NCI-H2081 treated with DMSO at 0.1 percent for 48 hours (cell line): ENCODE measurements around the gene GSKIP.
"Not testable (repeated sequence)": the region's sequence is repeated elsewhere in the genome, so short reads cannot be mapped to it uniquely, and the experiment has no call there.

Experiments used
- DNase-seq: peaks from one replicate; lab custom pipeline; 2025; lab: John Stamatoyannopoulos, UW

GSKIP gene, protein sequence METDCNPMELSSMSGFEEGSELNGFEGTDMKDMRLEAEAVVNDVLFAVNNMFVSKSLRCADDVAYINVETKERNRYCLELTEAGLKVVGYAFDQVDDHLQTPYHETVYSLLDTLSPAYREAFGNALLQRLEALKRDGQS

DNA sequence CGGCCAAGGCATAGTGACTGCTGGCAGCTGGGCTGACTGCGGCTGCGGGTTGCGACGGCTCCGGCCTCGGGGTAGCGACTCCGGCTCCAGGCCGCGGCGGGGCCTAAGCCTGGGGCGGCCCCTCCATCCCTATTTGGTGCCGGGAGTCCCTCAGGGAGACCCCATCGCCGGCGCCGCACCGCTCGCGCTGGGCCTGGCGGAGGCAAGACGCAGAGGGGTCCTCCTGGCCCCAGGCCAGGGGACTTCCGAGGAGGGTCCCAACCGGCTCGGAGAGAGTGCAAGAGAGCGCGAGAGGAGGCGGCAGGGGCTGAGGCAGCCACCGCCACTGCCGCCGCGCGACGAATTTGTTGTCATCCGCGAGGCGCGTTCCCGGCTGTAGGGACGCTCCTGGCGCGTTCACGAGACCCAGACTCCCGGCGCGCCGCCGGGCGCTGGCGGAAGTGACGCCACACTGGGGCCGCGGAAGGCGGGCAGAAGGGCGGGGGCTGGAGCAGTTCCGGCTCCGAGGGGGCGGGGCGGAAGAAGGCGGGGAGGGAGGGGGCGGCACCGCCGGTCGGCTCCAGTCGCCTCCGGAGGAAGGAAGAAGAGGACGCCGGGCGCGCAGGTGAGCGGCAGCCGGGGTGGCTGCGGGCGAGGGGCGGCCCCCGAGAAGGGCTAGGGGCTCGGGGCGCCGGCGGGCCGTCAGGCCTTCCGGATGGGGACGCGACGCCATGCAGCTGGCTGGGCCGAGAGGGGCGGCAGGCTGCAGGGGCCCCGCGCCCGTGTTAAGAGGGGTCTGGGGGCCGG lies at the start of gene GSKIP, which contains the start of gene ATG2B:
Gene GSKIP, plus strand, starts transcription at position 562 of the 786 bp plus-strand sequence. CDS start 18,722 bp downstream, outside the sequence.
Gene ATG2B, minus strand, starts transcription at position 377 of the 786 bp plus-strand sequence. Its CDS starts 365 bp downstream, at position 12.
- peak; percentile 38 for DNase-seq

DNA sequence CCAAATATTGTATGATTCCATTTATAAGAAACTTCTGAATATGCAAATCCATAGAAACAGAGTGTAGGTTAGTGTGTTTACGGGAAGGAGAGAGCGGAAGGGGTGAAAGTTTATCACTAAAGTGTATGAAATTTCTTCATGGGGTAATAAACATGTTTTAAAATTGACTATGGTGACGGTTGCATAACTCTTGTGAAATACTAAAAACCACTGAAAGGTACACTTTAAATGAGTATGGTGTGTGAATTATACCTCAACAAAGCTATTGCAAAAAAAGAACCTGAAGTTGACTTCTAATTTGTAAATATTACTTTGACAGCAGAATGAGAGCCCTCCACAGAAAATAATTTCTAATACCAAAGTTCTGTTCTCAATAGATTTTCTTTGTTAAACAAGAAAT lies 47.2 kb upstream of the GSKIP start:
- no peak for DNase-seq

DNA sequence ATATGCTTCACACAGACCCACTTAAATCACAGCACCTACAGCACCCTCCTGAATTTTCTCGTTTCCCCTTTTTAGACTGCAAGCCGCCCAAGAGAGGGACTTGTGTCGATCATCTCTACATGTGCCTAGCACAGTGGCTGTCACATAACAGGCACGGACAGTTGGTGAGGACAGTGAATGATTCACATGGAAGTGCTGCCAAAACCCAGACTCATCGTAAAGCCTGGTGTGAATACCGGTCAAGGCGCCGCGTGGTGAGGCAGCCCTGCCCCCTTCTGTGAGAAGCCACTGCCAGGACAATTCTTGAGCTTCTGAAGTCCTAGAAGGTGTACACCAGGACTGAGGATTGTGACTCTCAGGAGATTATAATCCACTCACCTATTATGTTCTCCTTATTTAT lies 44.5 kb upstream of the GSKIP start:
- DNase-seq, result no peak

DNA sequence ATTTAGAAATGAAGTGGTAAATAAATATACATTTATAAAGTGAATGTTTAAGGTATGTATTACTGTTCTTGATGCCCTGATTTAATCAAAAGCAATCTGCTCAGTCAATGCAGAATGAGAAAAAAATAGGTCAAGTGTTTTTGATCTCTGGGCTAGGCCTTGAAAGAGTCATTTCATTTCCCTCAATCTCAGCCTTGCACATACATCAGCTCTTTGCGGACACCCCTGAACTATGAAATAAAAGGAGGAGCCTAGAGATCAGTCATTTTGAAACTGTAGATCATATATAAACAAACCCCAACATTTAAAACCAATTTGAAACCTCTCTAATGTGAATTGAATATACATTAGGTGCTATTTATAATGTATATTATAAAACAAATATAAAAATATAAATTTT lies 42.7 kb upstream of the GSKIP start:
- DNase-seq, result no peak

DNA sequence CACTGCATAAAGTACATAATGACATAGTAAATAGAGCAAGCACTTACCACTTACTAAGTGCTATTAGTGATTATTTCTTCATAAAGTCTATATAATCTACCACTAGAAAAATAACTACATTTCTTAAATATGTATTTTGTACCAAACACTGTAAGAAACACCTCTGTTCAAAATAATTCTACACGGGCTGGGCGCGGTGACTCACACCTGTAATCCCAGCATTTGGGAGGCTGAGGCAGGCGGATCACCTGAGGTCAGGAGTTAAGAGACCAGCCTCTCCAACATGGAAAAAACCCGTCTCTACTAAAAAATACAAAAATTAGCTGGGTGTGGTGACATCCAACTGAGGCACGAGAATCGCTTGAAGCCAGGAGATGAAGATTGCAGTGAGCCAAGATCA lies 39.1 kb upstream of the GSKIP start:
- DNase-seq, result no peak

DNA sequence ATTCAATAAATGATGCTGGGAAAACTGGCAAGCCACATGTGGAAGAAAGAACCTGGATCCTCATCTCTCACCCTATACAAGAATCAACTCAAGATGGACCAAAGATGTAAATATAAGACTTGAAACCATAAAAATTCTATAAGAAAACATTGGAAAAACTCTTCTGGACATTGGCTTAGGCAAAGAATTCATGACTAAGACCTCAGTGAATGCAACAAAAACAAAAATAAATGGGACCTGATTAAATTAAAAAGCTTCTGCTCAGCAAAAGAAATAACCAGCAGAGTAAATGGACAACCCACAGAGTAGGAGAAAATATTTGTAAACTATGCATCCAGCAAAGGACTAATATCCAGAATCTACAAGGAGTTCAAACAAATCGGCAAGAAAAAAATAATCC lies 24.8 kb upstream of the GSKIP start:
- no peak for DNase-seq

DNA sequence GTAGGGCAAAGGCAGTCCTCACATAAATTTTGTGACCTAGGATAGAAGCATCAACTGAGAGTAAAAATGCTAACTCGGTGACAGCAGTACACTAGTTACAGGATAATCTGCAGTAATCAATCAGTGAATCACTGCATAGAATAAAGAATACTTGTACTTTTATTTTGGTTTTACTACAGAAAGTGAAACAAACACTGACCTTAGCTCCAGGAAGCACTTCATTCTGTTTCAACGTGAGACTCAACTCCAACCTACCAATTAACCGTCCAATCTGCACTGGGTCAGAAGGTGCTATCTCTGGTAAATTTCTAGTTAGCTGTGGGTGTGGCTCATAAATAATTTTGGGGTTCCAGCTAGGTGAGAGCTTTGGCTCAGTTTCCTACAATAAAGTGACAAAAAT lies 22.0 kb upstream of the GSKIP start:
- no peak for DNase-seq

DNA sequence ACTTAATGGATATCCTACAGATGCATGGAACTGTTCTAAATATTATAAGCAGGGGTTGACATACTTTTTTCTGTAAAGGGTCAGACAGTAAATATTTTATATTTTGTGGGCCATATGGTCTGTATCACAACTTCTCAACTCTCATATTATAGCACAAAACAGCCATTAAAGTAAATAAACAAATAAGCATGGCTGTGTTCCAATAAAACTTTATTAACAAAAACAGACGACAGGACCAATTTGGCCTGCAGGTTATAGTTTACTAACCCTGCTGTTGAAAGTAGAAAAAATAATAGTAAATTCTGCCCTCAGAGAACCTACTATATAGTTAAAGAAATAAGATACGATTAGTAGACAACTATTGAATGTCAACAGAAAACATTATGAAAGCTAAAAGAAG lies 17.7 kb upstream of the GSKIP start:
- DNase-seq, result no peak

DNA sequence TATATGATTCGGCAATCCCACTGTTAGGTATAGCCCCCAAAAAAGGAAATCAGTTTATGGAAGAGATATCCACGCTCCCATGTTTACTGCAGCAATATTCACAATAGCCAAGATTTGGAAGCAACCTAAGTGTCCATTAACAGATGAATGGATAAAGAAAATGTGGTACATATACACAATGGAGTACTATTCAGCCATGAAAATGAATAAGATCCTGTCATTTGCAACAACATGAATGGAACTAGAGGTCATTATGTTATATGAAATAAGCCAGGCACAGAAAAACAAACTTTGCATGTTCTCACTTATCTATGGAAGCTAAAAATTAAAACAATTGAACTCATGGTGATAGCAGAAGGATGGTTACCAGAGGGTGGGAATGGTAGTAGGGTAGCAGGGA lies 15.4 kb upstream of the GSKIP start:
- DNase-seq, result not testable (repeated sequence)

DNA sequence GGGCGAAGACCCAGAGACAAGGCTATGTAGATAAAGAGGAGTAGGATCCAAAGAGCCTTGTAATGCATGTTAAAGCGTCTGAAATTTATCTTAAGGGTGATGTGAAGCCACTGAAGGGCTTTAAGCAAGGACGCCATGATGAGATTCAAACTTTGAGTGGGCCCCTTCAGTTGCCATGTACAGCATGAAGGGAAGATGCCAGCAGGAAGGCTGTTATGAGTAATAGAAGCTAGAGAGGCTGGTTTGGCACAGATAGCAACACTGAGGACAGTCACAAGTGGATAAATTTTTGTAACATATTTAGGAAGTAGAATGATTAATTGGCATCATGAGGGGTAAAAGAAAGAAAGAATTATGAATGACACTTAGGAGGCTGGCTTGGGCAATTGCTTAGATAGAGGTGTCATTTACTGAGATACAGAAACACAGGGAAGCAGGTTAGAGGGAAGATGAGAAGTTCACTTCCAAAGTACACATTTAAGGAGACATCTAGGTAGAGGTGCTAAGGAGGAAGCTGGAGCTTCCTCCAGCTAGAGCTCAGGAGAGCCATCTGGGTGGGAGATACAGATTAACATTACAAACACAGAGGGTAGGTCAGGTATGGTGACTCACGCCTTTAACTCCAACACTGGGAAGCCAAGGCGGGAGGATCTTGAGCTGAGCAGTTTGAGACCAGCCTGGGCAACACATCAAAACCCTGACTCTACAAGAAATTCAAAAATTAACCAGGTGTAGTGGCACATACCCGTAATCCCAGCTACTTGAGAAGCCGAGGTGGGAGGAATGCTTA lies 13.8 kb upstream of the GSKIP start:
- no peak for DNase-seq

DNA sequence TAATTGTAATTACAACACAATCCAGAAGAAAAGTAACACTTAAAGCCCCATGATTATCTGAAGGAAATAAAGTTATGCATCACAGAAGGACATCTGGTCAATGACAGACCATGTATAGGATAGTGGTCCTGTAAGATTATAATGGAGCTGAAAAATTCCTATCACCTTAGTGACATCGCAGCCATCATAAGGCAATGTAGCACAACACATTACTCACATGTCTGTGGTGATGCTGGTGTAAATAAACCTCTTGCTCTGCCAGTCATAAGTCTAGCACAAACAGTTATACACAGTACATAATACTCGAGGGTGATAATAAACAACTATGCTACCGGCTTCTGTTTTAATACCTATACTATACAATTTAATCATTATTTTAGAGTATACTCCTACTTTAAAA lies 11.3 kb upstream of the GSKIP start:
- no peak for DNase-seq

DNA sequence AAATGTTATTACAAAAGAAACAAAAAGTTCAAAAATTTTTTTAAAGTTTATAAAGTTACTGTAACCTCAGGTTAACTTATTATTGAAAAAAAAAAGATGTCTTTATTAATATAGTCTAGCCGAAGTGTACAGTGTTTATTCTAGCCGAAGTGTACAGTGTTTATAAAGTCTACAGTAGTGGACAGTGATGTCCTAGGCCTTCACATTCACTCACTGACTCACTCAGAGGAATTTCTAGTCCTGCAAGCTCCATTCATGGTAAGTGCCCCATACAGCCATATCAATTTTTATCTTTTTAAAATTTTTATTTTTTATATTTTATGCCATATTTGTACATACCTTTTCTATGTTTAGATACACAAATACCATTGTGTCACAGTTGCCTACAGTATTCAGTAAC lies 10.6 kb upstream of the GSKIP start:
- no peak for DNase-seq

DNA sequence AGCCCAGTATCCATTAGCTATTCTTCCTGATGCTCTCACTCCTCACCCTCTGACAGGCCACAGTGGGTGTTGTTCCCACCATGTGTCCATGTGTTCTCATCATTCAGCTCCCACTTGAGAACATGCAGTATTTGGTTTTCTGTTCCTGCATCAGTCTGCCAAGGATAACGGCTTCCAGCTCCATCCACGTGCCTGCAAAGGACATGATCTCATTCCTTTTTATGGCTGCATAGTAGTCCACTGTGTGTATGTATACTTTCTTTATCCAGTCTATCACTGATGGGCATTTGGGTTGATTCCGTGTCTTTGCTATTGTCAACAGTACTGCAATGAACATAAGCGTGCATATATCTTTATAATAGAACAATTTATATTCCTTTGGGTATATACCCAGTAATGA lies 9.1 kb upstream of the GSKIP start:
- no peak for DNase-seq

DNA sequence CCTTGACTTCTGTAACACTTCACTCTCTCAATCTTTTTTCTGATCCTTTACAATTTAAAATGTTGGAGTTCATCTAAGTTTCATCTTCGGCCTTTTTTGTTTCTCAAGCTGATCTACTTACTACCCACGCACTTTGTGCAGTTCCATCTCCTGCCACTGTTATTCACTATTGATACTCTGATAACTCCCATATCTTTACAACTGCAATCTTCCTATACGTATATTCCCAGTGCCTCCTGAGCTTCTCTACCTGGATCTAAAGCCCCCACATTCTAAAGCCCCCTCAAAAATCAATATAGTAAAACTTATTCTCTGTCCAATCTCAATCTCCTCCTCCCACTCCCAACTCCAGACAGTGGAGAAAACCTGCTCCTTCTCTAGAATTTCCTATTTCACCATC lies 6.1 kb upstream of the GSKIP start:
- no peak for DNase-seq

DNA sequence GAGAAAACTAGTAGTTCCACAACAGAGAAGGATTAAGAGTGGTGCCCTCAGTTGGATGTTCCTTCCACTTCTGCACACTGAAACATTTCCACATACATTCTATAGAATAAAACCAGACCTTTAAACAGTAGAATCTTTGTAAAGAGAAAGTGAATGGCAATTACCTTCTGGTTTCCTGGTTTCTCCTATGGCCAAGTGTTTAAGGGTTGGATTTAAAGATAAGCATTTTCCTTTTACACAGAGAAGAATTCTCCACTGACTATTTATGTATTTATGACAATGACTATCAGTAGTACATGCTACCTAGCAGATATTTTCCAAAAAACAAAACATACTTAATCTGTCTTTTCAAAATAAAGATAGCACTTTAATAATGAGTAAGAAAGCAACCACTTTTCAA lies 3.4 kb upstream of the GSKIP start:
- no peak for DNase-seq

DNA sequence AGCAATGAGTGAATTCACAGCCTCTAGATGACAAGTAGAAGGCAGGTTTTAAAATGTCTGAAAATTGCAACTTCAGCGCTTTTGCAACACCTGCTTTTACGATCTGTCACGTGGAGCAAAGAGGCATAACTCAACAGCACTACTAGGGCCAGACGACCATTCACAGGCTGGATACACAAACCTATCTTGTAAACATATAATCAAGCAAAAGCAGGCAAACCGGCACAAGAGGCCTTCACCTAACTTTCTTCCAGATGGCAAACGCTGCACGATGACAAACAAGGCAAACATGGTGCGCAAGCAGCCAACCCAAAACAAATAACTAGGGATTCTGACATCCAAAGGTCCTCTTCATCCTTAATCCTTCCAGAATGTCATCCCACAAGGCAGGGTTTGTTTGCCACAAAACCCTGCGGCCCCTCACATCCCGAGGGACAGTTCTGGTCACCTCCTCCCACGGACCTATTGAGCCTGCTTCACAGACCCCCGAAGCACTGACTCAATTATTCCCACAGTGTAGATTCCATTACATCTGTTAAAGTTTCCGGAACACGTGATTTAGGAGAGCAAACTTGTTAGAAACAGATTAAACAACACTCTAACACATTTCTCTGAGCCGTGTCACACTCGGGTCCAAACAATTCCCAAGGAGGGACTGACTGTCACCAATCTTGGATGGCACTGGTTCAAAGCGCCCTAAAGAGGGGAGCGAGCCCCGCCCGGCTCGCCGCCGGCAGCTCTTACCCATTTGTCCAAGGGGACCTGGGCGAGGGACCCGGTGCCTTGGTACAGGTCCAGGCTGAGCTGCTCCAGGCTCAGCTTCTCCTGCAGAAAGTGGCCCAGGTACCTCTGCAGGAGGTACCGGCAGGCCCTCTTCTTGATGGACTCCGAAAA lies 1.0 kb upstream of the GSKIP start:
- peak; percentile 4 for DNase-seq

DNA sequence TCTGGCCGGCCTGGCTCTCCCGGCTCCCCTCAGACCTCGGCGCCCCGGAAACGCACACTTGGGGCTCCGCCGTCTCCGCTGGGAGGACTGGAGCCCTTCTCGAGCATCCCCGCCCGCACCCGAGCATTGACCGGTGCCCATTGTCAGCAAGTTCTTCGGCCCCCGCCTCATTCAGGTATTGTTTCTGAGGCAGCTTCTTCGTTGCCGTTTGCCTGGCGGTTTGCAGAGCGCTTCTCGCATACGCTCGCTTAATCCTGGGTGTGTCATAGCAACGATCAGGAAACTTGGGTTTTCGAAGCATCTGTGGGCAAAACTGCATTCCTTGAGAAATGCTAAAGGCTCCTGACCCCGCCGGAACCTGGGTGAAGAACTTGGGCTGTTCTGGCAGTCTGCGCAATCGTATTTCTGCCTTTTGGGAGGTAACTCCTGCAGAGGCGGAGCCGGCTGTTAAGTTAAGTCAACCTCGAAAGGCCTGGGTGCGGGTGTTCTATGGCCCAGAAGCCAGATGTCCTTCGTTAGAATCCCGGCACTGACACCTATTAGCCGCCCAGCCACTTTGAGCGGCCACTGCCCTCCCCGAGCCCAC lies 518 bp downstream of the GSKIP start:
- DNase-seq, result no peak

DNA sequence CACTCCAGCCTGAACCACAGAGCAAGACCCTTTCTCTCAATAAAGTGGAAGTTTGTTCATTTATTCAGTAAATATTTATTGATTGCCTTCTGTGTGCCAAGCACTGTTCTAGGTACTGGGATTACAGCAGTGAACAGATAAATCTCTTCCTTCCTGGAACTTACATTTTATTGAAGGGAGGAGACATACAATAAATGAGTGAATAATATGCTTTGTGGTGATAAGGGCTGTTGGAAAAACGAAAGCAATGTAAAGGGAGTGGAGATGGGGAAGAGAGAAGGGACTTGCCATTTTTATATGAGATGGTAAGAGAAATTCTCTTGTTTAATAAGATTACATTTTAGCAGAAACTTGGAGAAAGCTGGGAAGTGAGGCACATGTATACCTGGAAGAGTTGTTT lies 1.6 kb downstream of the GSKIP start:
- no peak for DNase-seq

DNA sequence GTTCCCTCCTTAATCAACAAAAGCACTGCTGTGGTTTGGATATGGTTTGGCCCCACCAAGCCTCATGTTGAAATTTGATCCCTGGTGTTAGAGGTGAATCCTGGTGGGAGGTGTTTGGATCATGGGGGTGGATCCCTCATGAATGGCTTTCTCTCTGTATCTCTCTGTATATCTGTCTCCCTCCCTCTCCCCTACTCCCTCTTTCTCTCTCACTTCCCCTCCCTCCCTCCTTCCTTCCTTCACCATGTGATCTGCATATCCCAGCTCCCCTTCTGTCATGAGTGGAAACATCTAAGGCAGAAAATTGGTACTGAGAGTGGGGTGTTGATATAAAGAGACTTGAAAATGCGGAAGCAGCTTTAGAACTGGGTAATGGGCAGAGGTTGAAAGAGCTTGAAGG lies 5.2 kb downstream of the GSKIP start:
- no peak for DNase-seq

DNA sequence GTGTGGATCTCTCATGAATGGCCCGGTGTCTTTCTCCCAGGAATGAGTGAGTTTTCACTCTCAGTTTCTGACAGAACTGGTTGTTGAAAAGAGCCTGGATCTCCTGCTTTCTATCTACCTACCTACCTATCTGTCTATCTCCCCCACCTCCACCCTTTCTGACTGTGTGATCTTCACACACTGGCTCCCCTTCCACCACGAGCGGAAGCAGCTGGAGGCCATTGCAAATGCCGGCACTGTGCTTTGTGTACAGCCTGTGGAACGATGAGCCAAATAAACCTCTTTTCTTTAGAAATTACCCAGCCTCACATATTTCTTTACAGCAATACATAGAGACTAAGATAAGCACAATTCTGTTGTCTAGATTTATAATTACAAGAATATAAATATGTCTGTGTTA lies 7.2 kb downstream of the GSKIP start:
- DNase-seq, result no peak

DNA sequence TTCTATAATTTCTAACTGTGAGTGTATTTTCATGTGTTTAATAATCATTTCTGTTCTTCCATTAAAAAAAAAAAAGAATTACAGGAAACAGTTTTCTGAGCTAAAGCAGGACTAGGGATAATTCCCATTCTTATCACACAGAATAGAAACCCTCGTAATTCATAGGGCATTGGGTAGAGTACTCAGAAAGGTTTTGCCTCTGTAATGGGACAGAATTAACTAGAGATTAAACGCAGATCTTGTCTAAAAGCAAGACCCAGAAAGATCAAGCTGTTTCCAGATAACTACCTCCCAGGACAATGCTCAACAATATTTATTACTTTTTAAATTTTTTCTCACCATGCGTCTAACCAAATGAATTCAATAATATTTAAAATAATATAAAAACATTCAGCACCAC lies 10.2 kb downstream of the GSKIP start:
- no peak for DNase-seq

DNA sequence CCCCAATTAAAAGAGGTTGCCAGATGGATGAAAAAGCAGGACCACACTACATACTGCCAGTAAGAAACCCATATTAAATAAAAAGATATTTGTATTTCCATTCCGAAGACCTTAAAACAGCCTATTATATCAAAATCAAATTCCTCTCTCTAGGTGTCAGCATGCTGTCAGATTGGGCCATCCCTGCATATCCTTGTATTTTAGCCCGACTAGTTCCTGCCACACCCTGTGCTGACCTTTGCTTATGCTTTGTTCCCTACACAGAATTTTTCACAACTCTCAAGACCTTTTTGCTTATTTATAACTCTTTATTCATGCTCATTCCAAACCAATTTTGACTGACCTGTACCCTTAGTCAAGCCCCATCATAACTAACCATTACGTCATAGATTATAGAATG lies 12.8 kb downstream of the GSKIP start:
- DNase-seq, result no peak
